K562 (cell line): ENCODE results near the gene FRAT2. TPM values are rescaled to one million over a fixed set of nuclear protein-coding genes. Genes with fewer than 3 reads are reported as not detected.

Source experiments
- ATAC-seq: fragments of 200-7000 bp; cut with Tn5 transposase; 3 replicates; pipeline ENCODE4 v1.9.1; 2020; ENCODE audit warnings: moderate library complexity
- BruUV-seq: library from RNA; stranded (reverse); fragments of 400-500 nt; replicated peaks from 2 replicates; lab custom pipeline; 2021; lab: Mats Ljungman, UMichigan
- CTCF ChIA-PET: fragments of 300-600 bp; formaldehyde crosslinking; extraction: SDS; loops from one replicate; lab custom pipeline; 2021; ENCODE audit warnings: low intra/inter-chr PET ratio; lab: Yijun Ruan, JAX
- POLR2A ChIA-PET: fragments of 300-600, 350-650 bp; sonication (Branson Sonifier 250); formaldehyde crosslinking; extraction: SDS; loops from one replicate; lab custom pipeline; 2021; ENCODE audit warnings: antibody characterized with exemption, inconsistent platforms; lab: Yijun Ruan, JAX
- DNase-seq, 4 experiments: peaks; one replicate each; pipeline versions ENCODE4 v3.0.0 to v3.0.0-alpha.2; 2011 to 2018; ENCODE audit warnings: low spot score in 3 of 4, mixed read lengths in 3 of 4; ENCODE audit errors: extremely low read depth in 1 of 4
- FAIRE-seq: peaks from 2 replicates; lab custom pipeline; 2011; peaks lifted over from hg19 to GRCh38; lab: Jason Lieb, UNC
- H2AFZ ChIP-seq: 2 replicates; pipeline ENCODE4 v1.6.0; 2011; ENCODE audit warnings: low read depth, low read length, control low read depth, inconsistent platforms
- H3K27ac ChIP-seq: fragments of 200-600 bp; 3 replicates; pipeline ENCODE4 v1.8.0; 2011; ENCODE audit warnings: low read depth, mild to moderate bottlenecking, control low read depth, inconsistent platforms, low read length, moderate library complexity, mixed read lengths; ENCODE audit errors: extremely low read depth
- H3K27me3 ChIP-seq, 2 experiments: fragments of 300-600 bp in 1 of 2; 2 replicates in 1 of 2; 3 replicates in 1 of 2; pipeline versions ENCODE4 v1.6.0 to v1.8.0; 2011; ENCODE audit warnings: inconsistent platforms in 2 of 2, low read length in 2 of 2, mild to moderate bottlenecking in 1 of 2, mixed read lengths in 1 of 2, moderate library complexity in 1 of 2; ENCODE audit not compliant: control insufficient read depth in 2 of 2, insufficient read depth in 2 of 2
- H3K36me3 ChIP-seq: fragments of 300-600 bp; 3 replicates; pipeline ENCODE4 v1.8.0; 2011; ENCODE audit warnings: mild to moderate bottlenecking, low read length, inconsistent platforms; ENCODE audit not compliant: control insufficient read depth, insufficient read depth
- H3K4me1 ChIP-seq, 2 experiments: fragments of 200-600 bp in 1 of 2; replicated peaks in 1 of 2; 2 replicates in 1 of 2; 3 replicates in 1 of 2; pipeline versions ENCODE4 v1.5.1 to v1.8.0; 2011; ENCODE audit warnings: inconsistent platforms in 2 of 2, low read length in 2 of 2, mild to moderate bottlenecking in 1 of 2, mixed read lengths in 1 of 2, moderate library complexity in 1 of 2; ENCODE audit not compliant: control insufficient read depth in 2 of 2, insufficient read depth in 2 of 2
- H3K4me2 ChIP-seq: 2 replicates; pipeline ENCODE4 v1.6.1; 2011; ENCODE audit warnings: low read length, control low read depth, inconsistent platforms, mixed read lengths; ENCODE audit not compliant: insufficient read depth
- H3K4me3 ChIP-seq: fragments of 200-600 bp; sonication (generic), shearing (Covaris generic); 2 replicates; pipeline ENCODE4 v1.5.1; 2016; ENCODE audit warnings: control low read depth, inconsistent platforms
- H3K79me2 ChIP-seq: fragments of 200-600 bp; 3 replicates; pipeline ENCODE4 v1.8.0; 2011; ENCODE audit warnings: low read length, inconsistent platforms; ENCODE audit not compliant: control insufficient read depth, insufficient read depth
- H3K9ac ChIP-seq, 2 experiments: 2 replicates each; pipeline versions ENCODE4 v1.6.0 to v1.6.1; 2011; ENCODE audit warnings: low read depth in 2 of 2, low read length in 2 of 2, control low read depth in 1 of 2, inconsistent platforms in 1 of 2, mild to moderate bottlenecking in 1 of 2, mixed read lengths in 1 of 2; ENCODE audit not compliant: insufficient read depth in 1 of 2
- H3K9me1 ChIP-seq: one replicate; pipeline ENCODE4 v1.6.0; 2011; ENCODE audit warnings: inconsistent platforms, mild to moderate bottlenecking, low read length, moderate library complexity; ENCODE audit not compliant: control insufficient read depth, insufficient read depth
- H3K9me3 ChIP-seq: replicated peaks from 2 replicates; pipeline ENCODE4 v1.5.1; 2011; ENCODE audit warnings: low read depth, low read length, inconsistent platforms; ENCODE audit not compliant: control insufficient read depth, insufficient read depth
- H4K20me1 ChIP-seq: replicated peaks from 2 replicates; pipeline ENCODE4 v1.6.1; 2011; ENCODE audit warnings: low read length, inconsistent platforms, mixed read lengths; ENCODE audit not compliant: control insufficient read depth, insufficient read depth
- EGR1 ChIP-seq: fragments of 450-650 bp; conservative IDR thresholded peaks from 2 replicates; pipeline ENCODE4 v1.6.1; 2017; ENCODE audit warnings: mild to moderate bottlenecking
- ID3 ChIP-seq, 2 experiments: fragments of 250-450 bp in 1 of 2; fragments of 450-650 bp in 1 of 2; sonication (Bioruptor Pico) in 1 of 2; IDR thresholded peaks; 2 replicates each; pipeline versions ENCODE4 v1.6.1 to v1.8.0; 2016 to 2021; ENCODE audit warnings: mild to moderate bottlenecking in 2 of 2, moderate library complexity in 2 of 2, missing compliant biosample characterization in 1 of 2, missing genetic modification characterization in 1 of 2
- LEF1 ChIP-seq: fragments of 450-650 bp; IDR thresholded peaks from 2 replicates; pipeline ENCODE4 v1.6.1; 2016; ENCODE audit warnings: mild to moderate bottlenecking
- MXD1 ChIP-seq: fragments of 250-450 bp; sonication (Bioruptor Pico); IDR thresholded peaks from 2 replicates; pipeline ENCODE4 v1.8.0; 2021; ENCODE audit warnings: borderline replicate concordance, mild to moderate bottlenecking, moderate library complexity; ENCODE audit not compliant: poor library complexity, severe bottlenecking
- NFATC3 ChIP-seq: fragments of 450-650 bp; IDR thresholded peaks from 2 replicates; pipeline ENCODE4 v1.6.1; 2017; ENCODE audit warnings: mild to moderate bottlenecking
- NR2C1 ChIP-seq, 2 experiments: fragments of 450-650 bp; IDR thresholded peaks; 2 replicates each; pipeline ENCODE4 v1.6.1; 2017; ENCODE audit warnings: mild to moderate bottlenecking in 2 of 2, antibody characterized with exemption in 1 of 2, inconsistent platforms in 1 of 2, missing compliant biosample characterization in 1 of 2, missing genetic modification characterization in 1 of 2
- PCBP2 ChIP-seq: fragments of 200-400 bp; formaldehyde crosslinking; IDR thresholded peaks from 2 replicates; pipeline ENCODE4 v1.6.1; 2018; ENCODE audit warnings: low read length, low read depth, mild to moderate bottlenecking, moderate library complexity; ENCODE audit not compliant: poor library complexity, severe bottlenecking
- PRMT5 ChIP-seq: sonication (generic); formaldehyde crosslinking; IDR thresholded peaks from 2 replicates; pipeline ENCODE4 v1.5.0; 2020; ENCODE audit warnings: missing genetic modification reagents
- RBM14 ChIP-seq: fragments of 200-400 bp; formaldehyde crosslinking; IDR thresholded peaks from 2 replicates; pipeline ENCODE4 v1.6.1; 2018; ENCODE audit warnings: low read depth, mild to moderate bottlenecking, low read length, moderate library complexity, borderline replicate concordance; ENCODE audit not compliant: insufficient read depth
- RFX7 ChIP-seq: fragments of 250-450 bp; sonication (Bioruptor Pico); IDR thresholded peaks from 2 replicates; pipeline ENCODE4 v1.5.1; 2021; ENCODE audit warnings: mild to moderate bottlenecking
- SAFB ChIP-seq: fragments of 200-400 bp; formaldehyde crosslinking; IDR thresholded peaks from 2 replicates; pipeline ENCODE4 v1.6.1; 2017; ENCODE audit warnings: low read depth, low read length, borderline replicate concordance
- SRSF7 ChIP-seq: fragments of 200-400 bp; formaldehyde crosslinking; optimal IDR thresholded peaks from 2 replicates; pipeline ENCODE3; 2017; ENCODE audit warnings: mild to moderate bottlenecking, low read depth, low read length
- TARDBP ChIP-seq: fragments of 450-650 bp; IDR thresholded peaks from 2 replicates; pipeline ENCODE4 v1.6.1; 2016
- TEAD2 ChIP-seq: fragments of 450-650 bp; IDR thresholded peaks from 2 replicates; pipeline ENCODE4 v1.6.1; 2016; ENCODE audit warnings: missing genetic modification characterization, control low read depth, missing compliant biosample characterization
- YY1 ChIP-seq, 3 experiments: IDR thresholded peaks; 2 replicates each; pipeline ENCODE4 v1.6.1; 2011; ENCODE audit warnings: low read length in 2 of 3, mild to moderate bottlenecking in 2 of 3, moderate library complexity in 2 of 3, borderline replicate concordance in 1 of 3, control low read depth in 1 of 3, low read depth in 1 of 3; ENCODE audit not compliant: insufficient read depth in 3 of 3, insufficient replicate concordance in 2 of 3, control insufficient read depth in 1 of 3, insufficient read length in 1 of 3; ENCODE audit errors: extremely low read depth in 1 of 3
- ZFX ChIP-seq: sonication (generic); formaldehyde crosslinking; IDR thresholded peaks from 2 replicates; pipeline ENCODE4 v1.8.0; 2022; ENCODE audit warnings: mild to moderate bottlenecking, missing genetic modification reagents, moderate library complexity
- ZNF217 ChIP-seq: sonication (generic); formaldehyde crosslinking; IDR thresholded peaks from 2 replicates; pipeline ENCODE4 v1.8.0; 2022; ENCODE audit warnings: mild to moderate bottlenecking, missing genetic modification reagents
- ZNF785 ChIP-seq: fragments of 250-450 bp; sonication (Bioruptor Pico); IDR thresholded peaks from 2 replicates; pipeline ENCODE4 v1.4.0; 2020; ENCODE audit warnings: mild to moderate bottlenecking
- WGBS: fragments of 100-300 bp; shearing (Covaris generic); methylation state at CpG from one replicate; pipeline ENCODE4 v1.1.6; 2016; ENCODE audit warnings: low coverage, mixed read lengths; ENCODE audit not compliant: insufficient coverage; ENCODE audit errors: missing lambda C conversion rate; 5-methylcytosine and 5-hydroxymethylcytosine counted together
- in situ Hi-C: fragments of 300-500 bp; cut with MboI; formaldehyde crosslinking; loops from 4 replicates; pipeline ENCODE4 v1.15.0; 2018; ENCODE audit warnings: inconsistent platforms, mixed read lengths
- intact Hi-C: fragments of 100-400 bp; cut with micrococcal nuclease; formaldehyde crosslinking; loops from 2 replicates; pipeline ENCODE4 v1.14.2; 2022
- polyA plus RNA-seq, 8 experiments: library from polyadenylated mRNA; depleted of rRNA in 4 of 8; stranded (reverse) in 5 of 8; unstranded in 3 of 8; fragments of >200 nt; fragmentation: Nextera tagmentation in 2 of 8; fragmentation: Illumina TruSeq in 1 of 8; extraction: Ambion mirVana in 2 of 8; extraction: Trizol in 1 of 8; gene quantifications; 2 replicates each; pipeline versions ENCODE4 v1.2.1 to v1.2.3, GENCODE V29; 2011 to 2014; ENCODE audit warnings: inconsistent platforms in 1 of 8, missing spikeins in 1 of 8
- total RNA-seq, 7 experiments: library from RNA; depleted of rRNA in 6 of 7; stranded (reverse); fragments of >200 nt in 6 of 7; fragmentation: Illumina TruSeq in 2 of 7; extraction: Trizol in 2 of 7; gene quantifications; 2 replicates each; pipeline versions ENCODE4 v1.2.1 to v1.2.3, GENCODE V29; 2011 to 2021; ENCODE audit warnings: low replicate concordance in 1 of 7
- TF ChIP-seq, protein P1 (sequence below): fragments of 450-650 bp; IDR thresholded peaks from 2 replicates; pipeline ENCODE4 v1.6.1; 2016; ENCODE audit warnings: borderline replicate concordance

Gene FRAT2
- total and polyA plus RNA-seq, 9 of the 15 experiments (the other 6 are each of a cell fraction or from before 2014, with no cell fraction given), result 4.3 to 31.7 (median 19.5) TPM

DNA sequence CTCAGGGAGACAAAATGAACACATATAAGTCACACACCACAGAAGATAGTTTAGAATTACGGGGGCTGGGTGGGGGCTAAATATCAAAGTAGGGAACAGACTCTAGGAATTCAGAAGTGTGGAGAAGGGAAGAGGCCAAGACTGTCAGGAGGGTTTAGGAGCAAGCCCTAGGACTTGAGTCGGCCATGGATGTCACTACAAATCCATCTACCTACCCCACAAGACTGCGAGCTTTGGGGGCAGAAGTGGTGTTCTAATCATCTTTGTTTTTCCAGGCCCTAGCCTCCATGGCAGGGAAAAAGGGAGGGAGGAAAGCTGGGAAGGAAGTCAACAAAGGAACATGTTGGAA is 36.3 kb downstream of the FRAT2 start:
- POLR2A ChIA-PET, result interaction anchor here (0.6 to 1.2 kb wide), 3 partner anchors 13 to 80 kb away, joined by 3 read pairs; no protein-coding TSS in a partner anchor
- DNase-seq (no peak), FAIRE-seq (peak; percentile 15), ATAC-seq (peak; percentile 57)
- Histone ChIP-seq H3K27ac (peak overlapping the region; percentile 75), H3K9me1 (no peaks in the 10 kb centered on the region), H3K4me2 (peak overlapping the region; percentile 39), H3K4me3 (no peak overlapping the region), H3K36me3 (no peaks in the 10 kb centered on the region), H3K9me3 (no peaks in the 10 kb centered on the region), H3K27me3 (no peaks in the 10 kb centered on the region), H3K4me1 (peaks cover 16 to 20% of the 10 kb centered on the region in 2 experiments; a peak in 4 of 5 replicates), H3K9ac (peak overlapping the region; percentile 5 to 47; a peak in 3 of 4 replicates), H2AFZ (peak overlapping the region; percentile 73), H3K79me2 (no peaks in the 10 kb centered on the region), H4K20me1 (no peaks in the 10 kb centered on the region)
- BruUV-seq, result no TSS peak
- no peak for TF ChIP-seq PCBP2
- TF ChIP-seq NR2C1 (IDR thresholded peaks at IDR 0.05), result 0 out of 2 replicates have a peak, but pooled peaks have one; percentile 5
- TF ChIP-seq NR2C1 (tag; IDR thresholded peaks at IDR 0.05), result no peak
- TF ChIP-seq, protein P1, sequence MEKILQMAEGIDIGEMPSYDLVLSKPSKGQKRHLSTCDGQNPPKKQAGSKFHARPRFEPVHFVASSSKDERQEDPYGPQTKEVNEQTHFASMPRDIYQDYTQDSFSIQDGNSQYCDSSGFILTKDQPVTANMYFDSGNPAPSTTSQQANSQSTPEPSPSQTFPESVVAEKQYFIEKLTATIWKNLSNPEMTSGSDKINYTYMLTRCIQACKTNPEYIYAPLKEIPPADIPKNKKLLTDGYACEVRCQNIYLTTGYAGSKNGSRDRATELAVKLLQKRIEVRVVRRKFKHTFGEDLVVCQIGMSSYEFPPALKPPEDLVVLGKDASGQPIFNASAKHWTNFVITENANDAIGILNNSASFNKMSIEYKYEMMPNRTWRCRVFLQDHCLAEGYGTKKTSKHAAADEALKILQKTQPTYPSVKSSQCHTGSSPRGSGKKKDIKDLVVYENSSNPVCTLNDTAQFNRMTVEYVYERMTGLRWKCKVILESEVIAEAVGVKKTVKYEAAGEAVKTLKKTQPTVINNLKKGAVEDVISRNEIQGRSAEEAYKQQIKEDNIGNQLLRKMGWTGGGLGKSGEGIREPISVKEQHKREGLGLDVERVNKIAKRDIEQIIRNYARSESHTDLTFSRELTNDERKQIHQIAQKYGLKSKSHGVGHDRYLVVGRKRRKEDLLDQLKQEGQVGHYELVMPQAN, result no peak
- TF ChIP-seq ID3 (CRISPR knock-in tag; IDR thresholded peaks at IDR 0.05), result no peak
- 0 out of 2 replicates have a peak, but pooled peaks have one; percentile 53 for TF ChIP-seq ID3 (tag; IDR thresholded peaks at IDR 0.05)
- TF ChIP-seq RFX7, result no peak
- no peak for TF ChIP-seq MXD1 (CRISPR knock-in tag)
- no peak for TF ChIP-seq NFATC3
- TF ChIP-seq ZNF785, result no peak
- TF ChIP-seq PRMT5 (CRISPR knock-in tag), result no peak
- no peak for TF ChIP-seq TARDBP
- no peak for TF ChIP-seq SRSF7
- 0 out of 2 replicates have a peak, but pooled peaks have one; percentile 12 for TF ChIP-seq LEF1
- no peak for TF ChIP-seq RBM14
- peak; percentile 34; the same call in 1 of the 2 replicates for TF ChIP-seq ZFX (CRISPR knock-in tag)
- no peak for TF ChIP-seq YY1 (IDR thresholded peaks at IDR 0.05; ENCODE audit: borderline replicate concordance in 1 of 3, control insufficient read depth in 1 of 3, extremely low read depth in 1 of 3, insufficient read depth in 3 of 3, insufficient read length in 1 of 3, insufficient replicate concordance in 2 of 3, low read depth in 1 of 3, low read length in 2 of 3)
- 0 out of 2 replicates have a peak, but pooled peaks have one; percentile 6 for TF ChIP-seq EGR1
- no peak for TF ChIP-seq TEAD2 (tag)
- no peak for TF ChIP-seq SAFB
- no peak for TF ChIP-seq ZNF217 (CRISPR knock-in tag)
- CTCF ChIA-PET, result no interaction called here
- intact Hi-C loops (no loop called here), in situ Hi-C loops (no loop called here)
- WGBS, result 11% methylated on average over 3 of the region's 3 CpGs
